HG02798 (cell line): ENCODE results near the gene FTH1.
A peak's percentile ranks its signal among the peaks of the same experiment; 100 is the strongest.

ENCODE experiments used
- ATAC-seq: cut with Tn5 transposase; IDR thresholded peaks from one replicate; pipeline ENCODE4 v1.9.1; 2021; ENCODE audit warnings: mild to moderate bottlenecking; ENCODE audit not compliant: unreplicated experiment, poor library complexity

The FTH1 gene

GRCh38 chr11:61951484-61952135 lies 15.8 kb downstream of the FTH1 start:
- ATAC-seq = no peak

DNA sequence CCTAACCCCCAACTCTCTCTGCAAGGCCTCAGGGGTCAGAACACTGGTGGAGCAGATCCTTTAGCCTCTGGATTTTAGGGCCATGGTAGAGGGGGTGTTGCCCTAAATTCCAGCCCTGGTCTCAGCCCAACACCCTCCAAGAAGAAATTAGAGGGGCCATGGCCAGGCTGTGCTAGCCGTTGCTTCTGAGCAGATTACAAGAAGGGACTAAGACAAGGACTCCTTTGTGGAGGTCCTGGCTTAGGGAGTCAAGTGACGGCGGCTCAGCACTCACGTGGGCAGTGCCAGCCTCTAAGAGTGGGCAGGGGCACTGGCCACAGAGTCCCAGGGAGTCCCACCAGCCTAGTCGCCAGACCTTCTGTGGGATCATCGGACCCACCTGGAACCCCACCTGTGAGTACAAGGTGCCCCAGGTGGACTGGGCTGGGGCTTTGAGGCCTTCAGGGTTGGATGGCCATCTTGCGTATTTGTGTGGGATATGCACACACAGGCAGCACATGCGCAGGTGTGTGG lies 17.3 kb downstream of the FTH1 start, which contains the start of gene BEST1:
Gene BEST1 (plus strand): TSS at position 317 of the 513 bp plus-strand sequence. CDS start 1,456 bp downstream, outside the sequence.
- ATAC-seq = no peak

DNA sequence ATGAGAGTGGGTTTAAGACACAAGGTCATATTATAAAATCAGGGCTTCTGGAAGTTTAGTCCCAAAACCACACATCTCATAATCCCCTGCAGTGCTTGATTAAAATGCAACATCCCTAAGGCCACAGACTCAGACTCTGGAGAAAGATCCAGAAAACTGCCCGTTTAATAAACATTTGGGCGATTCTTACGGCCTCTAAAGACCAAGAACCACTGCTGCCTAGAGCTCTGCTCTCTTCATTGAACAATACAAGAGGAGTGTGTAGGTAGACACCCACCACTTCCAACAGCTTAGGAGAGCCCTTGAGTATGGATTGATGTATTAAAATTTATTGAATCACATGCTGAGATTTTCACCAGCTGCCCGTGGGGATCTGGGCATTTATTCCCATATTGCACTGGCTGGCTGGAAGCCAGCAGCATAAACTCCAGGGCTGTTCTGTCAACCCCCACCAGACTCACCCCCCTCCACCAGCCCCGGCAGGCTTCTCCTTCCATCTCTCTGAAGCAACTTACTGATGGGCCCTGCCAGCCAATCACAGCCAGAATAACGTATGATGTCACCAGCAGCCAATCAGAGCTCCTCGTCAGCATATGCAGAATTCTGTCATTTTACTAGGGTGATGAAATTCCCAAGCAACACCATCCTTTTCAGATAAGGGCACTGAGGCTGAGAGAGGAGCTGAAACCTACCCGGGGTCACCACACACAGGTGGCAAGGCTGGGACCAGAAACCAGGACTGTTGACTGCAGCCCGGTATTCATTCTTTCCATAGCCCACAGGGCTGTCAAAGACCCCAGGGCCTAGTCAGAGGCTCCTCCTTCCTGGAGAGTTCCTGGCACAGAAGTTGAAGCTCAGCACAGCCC lies 18.0 kb downstream of the FTH1 start:
- peak; percentile 58 for ATAC-seq

- ATAC-seq = no peak
Measured at GRCh38 chr11:61948505-61948904, 18.9 kb downstream of the FTH1 start.

GRCh38 chr11:61947486-61948210 lies 19.8 kb downstream of the FTH1 start:
- ATAC-seq = no peak

- ATAC-seq = no peak
Measured at GRCh38 chr11:61946894-61947293, 20.5 kb downstream of the FTH1 start.

- no peak for ATAC-seq
Measured at GRCh38 chr11:61945191-61945590, 22.2 kb downstream of the FTH1 start.

GRCh38 chr11:61940466-61940865 lies 27.0 kb downstream of the FTH1 start:
- ATAC-seq = no peak

DNA sequence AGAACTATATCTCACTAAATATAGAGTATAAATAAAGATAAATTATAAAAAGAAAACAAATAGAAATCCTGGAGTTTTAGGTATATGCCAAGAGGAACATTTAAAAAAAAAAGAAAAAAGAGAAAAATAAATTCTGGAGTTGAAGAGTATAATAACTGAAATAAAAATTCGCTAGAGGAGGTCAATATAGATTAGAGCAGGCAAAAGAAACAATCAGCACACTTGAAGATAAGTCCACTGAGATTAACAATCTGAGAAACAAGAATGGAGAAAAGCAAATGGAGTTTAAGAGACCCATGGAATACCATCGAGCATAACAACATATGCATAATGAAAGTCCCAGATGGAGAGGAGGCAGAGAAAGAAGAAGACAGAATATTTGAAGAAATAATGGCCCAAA lies 31.6 kb downstream of the FTH1 start:
- ATAC-seq = no peak

DNA sequence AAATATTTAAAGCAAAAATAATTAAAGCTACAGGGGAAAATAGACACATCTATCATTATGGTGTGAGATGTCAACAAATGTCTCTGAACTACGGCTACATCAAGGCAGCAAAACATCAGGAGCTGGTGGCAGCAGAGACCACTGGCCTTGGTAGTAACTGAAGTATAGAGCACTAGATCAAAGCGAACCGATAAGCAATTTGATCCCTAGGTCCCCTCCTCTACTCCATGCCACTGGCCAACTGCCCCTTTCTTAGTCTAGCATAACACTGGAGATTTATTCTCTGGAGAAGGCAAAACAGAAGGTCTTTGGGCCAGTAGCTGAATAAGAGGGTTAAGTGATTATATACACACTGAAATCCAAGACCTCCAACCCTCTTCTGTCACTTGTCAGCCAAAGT lies 36.5 kb downstream of the FTH1 start:
- no peak for ATAC-seq

DNA sequence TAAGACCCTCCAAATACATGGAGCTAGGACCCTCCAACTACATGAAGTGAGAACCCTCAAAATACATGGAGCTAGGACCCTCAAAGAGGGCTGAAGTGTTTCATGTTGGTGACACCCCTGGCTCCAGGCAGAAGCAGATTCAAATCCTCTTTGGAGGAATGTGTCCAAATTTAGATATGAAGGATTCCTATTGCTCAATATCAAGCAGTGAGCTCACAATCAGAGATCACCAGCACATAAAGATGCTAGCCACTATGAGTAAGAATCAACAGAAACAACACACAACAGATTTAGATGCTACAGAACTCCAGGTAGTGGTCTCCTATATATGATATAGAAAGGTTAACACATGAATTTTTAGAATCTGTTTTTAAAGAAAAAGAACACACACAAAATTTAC lies 38.8 kb downstream of the FTH1 start:
- no peak for ATAC-seq

DNA sequence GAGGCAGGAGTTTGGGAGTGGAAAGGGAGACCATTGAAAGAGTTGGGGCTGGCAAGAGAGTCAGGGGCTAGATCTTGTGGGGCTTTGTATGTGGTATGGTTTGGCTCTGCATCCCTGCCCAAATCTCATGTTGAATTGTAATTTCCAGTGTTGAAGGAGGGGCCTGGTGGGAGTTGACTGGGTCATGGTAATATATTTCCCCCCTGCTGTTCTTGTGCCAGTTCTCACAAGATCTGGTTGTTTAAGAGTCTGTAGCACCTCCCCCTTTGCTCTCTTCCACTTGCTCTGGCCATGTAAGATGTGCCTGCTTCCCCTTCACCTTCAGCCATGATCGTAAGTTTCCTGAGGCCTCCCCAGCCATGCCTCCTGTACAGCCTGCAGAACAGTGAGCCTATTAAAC lies 39.9 kb downstream of the FTH1 start:
- ATAC-seq = no peak

- ATAC-seq = no peak
Measured at GRCh38 chr11:61926235-61926634, 41.2 kb downstream of the FTH1 start.

DNA sequence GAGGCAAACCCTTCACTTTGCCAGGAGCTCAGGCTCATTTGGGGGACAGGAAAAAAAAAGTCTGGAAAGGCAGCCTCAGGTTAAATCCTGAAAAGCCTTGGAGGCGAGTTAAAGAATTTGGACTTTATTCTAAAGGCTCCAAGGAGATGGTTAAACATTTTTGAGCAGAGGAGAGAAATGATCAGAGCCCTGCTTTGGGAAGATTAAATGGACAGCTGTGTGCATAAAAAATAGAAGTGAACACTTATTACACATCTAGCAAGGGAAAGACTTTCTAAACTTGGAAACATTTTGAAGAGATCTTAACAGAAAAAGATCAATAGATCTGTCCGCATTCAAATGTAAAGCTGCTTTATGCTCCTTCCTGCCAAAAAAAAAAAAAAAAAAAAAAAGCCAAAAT lies 41.7 kb downstream of the FTH1 start:
- ATAC-seq = no peak

- ATAC-seq = no peak
Measured at GRCh38 chr11:61924064-61924455, 43.4 kb downstream of the FTH1 start.

DNA sequence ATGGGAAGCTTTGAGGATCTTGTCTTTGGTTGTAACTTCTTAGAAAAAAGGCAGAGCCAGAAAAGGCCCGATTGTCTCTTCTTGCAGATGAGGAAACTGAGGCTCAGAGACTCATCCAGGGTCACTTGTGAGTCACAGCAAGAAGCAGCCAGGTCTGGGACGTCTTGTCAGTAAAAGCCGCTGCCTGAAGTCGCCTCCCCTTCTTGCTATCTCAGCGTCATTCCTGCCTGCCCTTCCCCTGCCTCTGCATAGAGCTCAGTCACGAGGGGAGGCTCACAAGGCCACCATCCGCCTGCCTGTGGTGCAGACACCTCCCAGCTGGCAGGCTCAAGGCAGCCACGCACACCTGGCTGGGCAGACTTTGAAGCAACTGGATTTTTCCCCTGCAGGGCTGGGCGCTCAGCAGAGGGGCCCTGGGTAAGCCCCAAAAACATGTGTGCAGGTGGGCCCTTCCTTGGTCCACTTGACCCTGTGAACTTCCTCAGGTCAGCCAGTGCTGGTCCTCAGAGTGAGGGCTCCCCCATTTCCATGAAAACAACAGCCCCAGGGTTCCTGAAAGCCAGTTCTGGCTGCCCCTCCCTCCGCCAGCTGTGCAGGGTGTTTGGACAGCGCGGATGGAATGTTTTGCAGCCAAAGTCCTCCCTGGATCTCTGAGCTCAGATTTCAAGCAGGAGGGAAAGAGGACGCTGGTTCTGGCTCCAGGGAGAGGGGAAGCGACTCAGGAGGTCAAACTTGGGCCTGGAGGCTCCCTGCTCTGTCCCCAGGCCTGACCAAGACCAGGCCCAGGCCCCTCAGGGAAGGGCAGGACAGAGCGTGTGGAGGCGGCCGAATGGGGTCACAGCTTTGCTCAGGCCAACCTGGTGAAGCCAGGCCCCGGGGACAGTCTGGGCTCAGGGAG lies 44.0 kb downstream of the FTH1 start:
- no peak for ATAC-seq

DNA sequence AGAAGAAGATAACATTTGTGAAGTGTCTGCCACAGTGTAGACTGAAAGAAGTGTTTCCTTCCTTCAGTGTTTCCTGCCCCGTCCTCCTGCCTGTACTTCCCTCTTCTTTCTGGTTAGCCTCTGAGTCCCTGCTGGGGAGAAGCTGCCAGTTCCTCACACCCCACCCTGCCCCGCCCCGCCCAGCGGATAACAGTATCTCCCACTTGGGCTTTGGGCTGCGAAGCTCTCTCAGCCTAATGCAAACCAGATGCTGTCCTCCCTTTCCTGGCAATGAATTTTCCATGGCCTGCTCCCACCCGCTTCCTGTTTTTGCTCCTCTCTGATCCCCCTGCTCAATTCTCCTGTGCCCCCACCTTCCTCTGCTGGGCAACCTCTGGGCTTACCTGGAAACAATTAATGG lies 44.9 kb downstream of the FTH1 start:
- no peak for ATAC-seq

GRCh38 chr11:61921446-61921845 lies 46.0 kb downstream of the FTH1 start:
- ATAC-seq = no peak

DNA sequence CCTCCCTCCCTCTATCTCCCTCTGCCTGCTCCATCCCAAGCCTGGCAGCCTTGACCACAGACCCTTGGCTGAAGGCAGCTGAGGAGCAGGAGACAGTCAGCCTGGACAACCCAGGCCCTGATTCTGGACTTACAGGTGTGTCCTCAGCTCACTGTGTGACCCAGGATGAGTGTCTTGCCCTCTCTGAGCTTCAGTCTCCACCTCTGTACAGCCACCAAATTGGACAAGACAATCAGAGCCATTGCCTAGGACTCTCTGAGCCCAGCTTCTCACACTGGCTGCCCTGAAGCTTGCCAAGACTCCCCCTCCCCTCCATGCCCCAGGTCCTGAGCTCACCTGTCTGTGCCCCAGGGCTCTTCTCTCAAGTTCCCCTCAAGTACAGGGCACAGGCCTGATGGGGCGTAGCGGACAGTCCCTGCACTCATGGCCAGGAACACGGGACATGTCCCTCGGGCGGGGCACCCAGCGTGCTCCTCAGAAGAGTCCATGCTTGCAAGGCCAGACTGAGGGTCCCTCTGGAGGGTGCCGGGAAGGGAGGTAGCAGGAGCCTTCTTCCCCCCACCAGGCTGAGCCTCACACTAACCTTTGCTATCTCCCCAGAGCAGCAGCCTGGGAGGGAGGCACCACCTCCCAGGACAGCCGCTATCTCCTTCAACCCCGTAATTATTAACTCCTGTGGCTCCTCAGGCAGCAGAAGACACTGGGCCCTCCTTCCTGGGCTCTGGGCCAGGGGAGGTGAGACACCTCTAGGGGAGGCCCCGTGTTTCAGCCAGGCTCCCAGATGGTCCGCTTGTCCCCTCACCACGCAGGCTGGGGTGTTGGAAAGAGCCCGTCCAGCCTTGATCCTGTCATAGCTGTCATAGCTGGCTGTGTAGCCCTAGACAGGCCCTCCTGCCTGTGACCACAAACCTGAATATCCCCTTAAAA lies 47.5 kb downstream of the FTH1 start:
- ATAC-seq = no peak
